HEK293T (cell line): ENCODE results near the gene CORO2B.

Experiments
- FOXM1 ChIP-seq: fragments of 450-650 bp; IDR thresholded peaks from 2 replicates; pipeline ENCODE4 v1.6.1; 2017; ENCODE audit warnings: mild to moderate bottlenecking, borderline replicate concordance
- L3MBTL2 ChIP-seq: fragments of 450-650 bp; conservative IDR thresholded peaks from 2 replicates; pipeline ENCODE4 v1.6.1; 2016; ENCODE audit warnings: mild to moderate bottlenecking
- SUZ12 ChIP-seq: fragments of 450-650 bp; IDR thresholded peaks from 2 replicates; pipeline ENCODE4 v1.6.1; 2016; ENCODE audit warnings: mild to moderate bottlenecking

DNA sequence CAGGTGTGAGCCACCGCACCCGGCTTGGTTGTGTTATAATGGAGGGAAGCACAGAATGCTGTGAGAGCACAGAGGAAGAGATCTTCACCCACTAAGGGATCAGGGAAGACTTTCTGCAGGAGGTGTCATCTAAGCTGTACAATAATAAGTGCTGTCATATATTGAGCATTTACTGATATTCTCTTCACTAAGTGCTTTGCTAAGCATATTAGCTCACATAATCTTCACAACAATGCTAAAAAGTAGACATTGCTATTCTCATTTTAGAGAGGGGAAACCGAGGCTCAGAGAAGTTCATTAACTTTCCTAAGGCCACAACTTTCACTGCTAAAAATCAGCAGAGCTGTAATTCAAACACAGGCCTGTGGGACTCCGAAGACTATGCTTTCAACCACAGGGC lies 115.3 kb downstream of the CORO2B start:
- TF ChIP-seq SUZ12 (no peak), L3MBTL2 (no peak), FOXM1 (no peak)
